ENCODE results near the gene RNF223.

RNF223 gene

DNA sequence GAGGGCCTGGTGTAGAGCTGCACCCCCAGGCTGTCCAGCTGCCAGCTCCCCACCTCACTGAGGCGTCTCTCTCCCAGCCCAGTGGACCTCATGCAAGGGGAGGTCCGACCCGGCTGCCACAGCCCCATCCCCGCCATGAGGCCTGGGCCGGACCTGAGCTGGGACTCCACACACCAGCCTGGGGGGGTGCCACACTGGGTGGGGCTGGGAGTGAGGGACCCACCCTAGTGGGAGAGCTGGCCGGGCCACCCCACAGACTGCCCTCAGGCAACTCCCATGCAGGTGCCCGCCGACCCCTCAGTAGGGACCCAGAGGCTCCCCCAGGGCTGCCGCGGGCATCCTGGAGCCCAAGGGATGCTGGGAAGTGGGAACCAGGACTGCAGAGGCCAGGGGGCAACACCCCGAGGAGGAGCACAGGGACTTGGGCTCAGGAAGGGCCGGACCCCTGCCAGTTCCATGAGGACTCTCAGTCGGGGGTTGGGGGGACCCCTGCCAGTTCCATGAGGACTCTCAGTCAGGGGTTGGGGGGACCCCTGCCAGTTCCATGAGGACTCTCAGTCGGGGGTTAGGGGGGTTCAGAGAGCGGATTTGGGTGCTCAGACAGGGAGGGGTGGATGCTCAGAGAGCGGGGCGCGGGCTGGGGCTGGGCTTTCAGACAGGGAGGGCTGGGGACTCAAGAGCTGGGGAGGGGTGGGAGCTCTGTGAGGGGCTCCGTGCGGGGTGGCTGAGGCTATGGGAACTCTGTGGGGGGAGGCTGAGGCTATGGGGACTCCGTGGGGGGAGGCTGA, 1.2 kb upstream of the RNF223 start:
- DNase-seq (ENCODE audit: low read depth): no peak
- in situ Hi-C loops (cut with HindIII; ENCODE audit: low sequenced_read_pairs): no loop called here
- TF ChIP-seq, protein P1, sequence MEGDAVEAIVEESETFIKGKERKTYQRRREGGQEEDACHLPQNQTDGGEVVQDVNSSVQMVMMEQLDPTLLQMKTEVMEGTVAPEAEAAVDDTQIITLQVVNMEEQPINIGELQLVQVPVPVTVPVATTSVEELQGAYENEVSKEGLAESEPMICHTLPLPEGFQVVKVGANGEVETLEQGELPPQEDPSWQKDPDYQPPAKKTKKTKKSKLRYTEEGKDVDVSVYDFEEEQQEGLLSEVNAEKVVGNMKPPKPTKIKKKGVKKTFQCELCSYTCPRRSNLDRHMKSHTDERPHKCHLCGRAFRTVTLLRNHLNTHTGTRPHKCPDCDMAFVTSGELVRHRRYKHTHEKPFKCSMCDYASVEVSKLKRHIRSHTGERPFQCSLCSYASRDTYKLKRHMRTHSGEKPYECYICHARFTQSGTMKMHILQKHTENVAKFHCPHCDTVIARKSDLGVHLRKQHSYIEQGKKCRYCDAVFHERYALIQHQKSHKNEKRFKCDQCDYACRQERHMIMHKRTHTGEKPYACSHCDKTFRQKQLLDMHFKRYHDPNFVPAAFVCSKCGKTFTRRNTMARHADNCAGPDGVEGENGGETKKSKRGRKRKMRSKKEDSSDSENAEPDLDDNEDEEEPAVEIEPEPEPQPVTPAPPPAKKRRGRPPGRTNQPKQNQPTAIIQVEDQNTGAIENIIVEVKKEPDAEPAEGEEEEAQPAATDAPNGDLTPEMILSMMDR (IDR thresholded peaks at IDR 0.05; ENCODE audit: low read depth, low read length, missing control alignments): no peak
- H3K4me3 ChIP-seq (ENCODE audit: low read depth, low read length): no peak overlapping the region

DNA sequence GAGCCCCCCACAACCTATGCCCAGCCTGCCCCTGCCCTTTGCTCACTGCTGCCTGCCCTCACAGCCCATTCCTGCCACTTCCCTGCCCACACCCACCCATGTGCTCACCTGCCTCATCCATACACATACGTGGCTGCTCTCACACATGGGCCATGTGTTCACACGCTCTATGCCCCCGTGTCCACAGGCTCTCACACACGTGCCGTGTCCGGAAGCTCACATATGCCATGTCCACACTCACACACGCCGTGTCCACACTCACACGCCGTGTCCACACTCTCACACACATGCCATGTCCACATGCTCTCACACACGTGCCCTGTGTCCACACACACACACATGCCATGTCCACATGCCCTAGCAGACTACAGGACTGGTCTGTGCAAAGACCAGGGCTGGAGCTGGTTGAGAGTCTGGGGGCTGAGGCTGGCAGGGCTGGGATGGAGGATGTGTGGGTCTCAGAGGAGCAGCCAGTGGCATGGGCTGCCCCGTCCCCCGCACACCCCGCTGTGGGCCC, 583 bp upstream of the RNF223 start:
- no peak for DNase-seq (ENCODE audit: low read depth)
- in situ Hi-C loops (cut with HindIII; ENCODE audit: low sequenced_read_pairs): no loop called here
- TF ChIP-seq, protein P1 (IDR thresholded peaks at IDR 0.05; ENCODE audit: low read depth, low read length, missing control alignments): no peak

DNA sequence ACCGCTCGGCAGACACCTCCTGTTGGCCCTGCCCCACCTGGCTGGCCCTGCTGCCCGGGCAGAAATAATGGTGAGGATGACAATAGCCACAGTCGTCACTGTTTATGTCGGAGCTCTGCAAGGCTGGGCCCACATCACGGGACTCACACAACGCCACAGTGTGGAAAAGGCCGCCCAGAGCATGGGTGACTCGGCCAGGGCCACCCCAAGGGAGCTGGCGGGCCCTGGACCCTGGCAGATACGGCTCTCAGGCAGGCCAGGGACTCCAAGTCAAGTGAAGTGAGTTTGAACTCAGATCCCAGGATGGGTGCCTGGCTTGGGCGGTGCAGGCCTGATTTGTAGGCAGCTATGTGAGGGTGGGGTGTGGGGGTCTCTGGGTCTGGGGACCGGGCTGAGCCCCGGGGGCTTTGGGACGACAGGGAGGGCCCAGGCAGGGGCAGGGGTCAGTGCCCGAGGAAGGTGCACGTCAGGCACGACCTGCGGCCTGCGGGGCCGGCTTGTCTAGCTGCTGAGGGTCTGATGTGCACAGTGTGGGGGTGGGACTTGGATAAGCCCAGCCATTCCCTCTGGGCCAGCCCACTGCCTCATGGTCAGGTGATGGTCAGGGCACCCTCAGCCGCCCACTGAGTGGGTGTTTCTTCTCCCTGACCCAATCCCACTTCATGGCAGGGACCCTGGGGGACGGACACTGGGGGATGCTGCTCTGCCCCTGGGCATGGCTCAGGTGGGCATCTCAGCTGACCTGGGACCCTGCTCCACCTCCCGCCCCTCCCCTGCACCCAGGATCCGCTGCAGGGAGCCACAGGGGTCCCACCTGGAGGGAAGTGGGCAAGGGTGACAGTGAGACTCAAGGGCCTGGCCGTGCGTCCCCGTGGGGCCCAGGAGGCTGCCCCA, 1.0 kb downstream of the RNF223 start:
- H3K4me3 ChIP-seq (ENCODE audit: low read depth, low read length): no peak overlapping the region
- in situ Hi-C loops (cut with HindIII; ENCODE audit: low sequenced_read_pairs): no loop called here
- TF ChIP-seq, protein P1 (IDR thresholded peaks at IDR 0.05; ENCODE audit: low read depth, low read length, missing control alignments): no peak
- DNase-seq (ENCODE audit: low read depth): no peak

More for the DNA sequence above, 583 bp upstream of the RNF223 start:
- no peak overlapping the region for H3K4me3 ChIP-seq (ENCODE audit: low read depth, low read length)

DNA sequence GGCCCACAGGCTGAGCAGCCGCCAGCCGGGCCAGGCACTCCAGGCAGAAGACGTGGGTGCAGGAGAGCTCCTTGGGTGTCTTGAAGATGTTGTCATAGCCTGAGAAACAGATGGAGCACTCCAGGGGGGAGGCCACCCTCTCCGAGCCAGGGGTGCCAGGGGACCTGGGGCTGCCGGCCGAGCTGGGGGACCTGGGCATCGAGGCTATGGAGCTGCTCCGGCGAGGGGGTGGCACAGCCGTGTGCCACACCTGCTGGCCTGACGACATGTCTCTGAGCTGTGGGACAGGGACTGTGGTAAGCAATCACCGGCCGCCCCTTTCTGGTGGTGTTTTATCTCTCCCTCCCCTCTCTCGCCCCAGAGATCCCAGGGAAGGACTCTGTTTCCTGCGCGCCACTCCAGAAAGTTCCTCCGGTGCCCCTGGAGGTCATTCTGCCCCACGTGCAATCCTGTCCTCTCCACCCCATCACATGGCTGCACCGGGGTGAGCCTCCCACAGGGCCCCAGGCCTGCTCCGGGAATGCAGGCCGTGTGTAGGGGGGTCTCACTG, 1.7 kb downstream of the RNF223 start:
- no peak for DNase-seq (ENCODE audit: low read depth)
- H3K4me3 ChIP-seq (ENCODE audit: low read depth, low read length): no peak overlapping the region
- TF ChIP-seq, protein P1 (IDR thresholded peaks at IDR 0.05; ENCODE audit: low read depth, low read length, missing control alignments): no peak
- in situ Hi-C loops (cut with HindIII; ENCODE audit: low sequenced_read_pairs): no loop called here

DNA sequence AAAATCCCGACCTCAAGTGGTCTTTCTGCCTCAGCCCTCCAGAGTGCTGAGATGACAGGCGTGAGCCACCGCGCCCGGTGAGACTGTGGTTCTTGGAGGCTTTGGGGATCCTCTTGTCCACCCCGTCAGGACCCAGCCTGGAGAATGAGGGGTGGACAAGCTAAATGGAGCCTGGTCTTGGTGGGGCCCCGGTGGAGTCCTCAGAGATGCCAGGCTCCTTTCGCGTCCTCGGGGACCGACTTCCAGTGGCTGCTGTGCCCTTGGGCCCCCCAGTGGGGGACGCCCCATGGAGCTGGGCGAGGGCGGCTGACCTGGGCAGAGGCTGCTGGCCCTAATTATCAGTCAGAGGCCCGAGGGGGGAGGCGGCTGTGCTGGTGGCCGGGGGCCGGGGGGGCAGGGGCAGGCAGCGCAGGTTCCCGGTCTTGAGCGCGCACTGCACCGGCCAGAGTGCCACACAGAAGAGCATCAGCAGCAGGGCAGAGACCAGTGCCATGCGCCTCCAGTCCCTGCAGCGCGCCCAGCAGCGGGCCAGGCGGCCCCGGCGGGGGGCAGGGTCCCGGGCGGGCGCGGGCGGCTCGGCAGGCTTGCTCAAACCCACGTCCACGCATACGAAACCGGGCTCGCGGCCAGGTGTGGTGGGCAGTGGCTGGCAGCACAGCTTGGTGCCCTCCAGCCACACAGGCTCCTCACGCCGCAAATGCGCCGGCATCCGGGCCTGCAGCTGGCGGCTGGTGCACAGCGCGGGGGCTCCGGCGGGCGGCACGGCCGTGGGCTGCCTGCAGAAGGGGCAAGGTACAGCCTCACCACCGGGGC, 2.4 kb downstream of the RNF223 start:
- in situ Hi-C loops (cut with HindIII; ENCODE audit: low sequenced_read_pairs): no loop called here
- no peak for DNase-seq (ENCODE audit: low read depth)
- H3K4me3 ChIP-seq (ENCODE audit: low read depth, low read length): no peak overlapping the region
- TF ChIP-seq, protein P1 (IDR thresholded peaks at IDR 0.05; ENCODE audit: low read depth, low read length, missing control alignments): no peak

All from astrocyte of the cerebellum (primary cell).